Mesodermal cell (in vitro differentiated cells): ENCODE measurements around the gene ABL1.

Experiments
- H3K27ac ChIP-seq: 2 replicates; pipeline ENCODE4 v1.7.0; 2013; ENCODE audit warnings: mild to moderate bottlenecking, low read depth, low read length, moderate library complexity; ENCODE audit not compliant: severe bottlenecking
- H3K36me3 ChIP-seq: 2 replicates; pipeline ENCODE4 v1.7.1; 2013; ENCODE audit warnings: mild to moderate bottlenecking, low read length, moderate library complexity; ENCODE audit not compliant: control insufficient read depth, insufficient read depth
- H3K4me1 ChIP-seq: one replicate; pipeline ENCODE4 v1.7.1; 2013; ENCODE audit warnings: mild to moderate bottlenecking, low read length; ENCODE audit not compliant: insufficient read depth, control insufficient read depth, poor library complexity, severe bottlenecking
- H3K4me3 ChIP-seq: 2 replicates; pipeline ENCODE4 v1.7.0; 2013; ENCODE audit warnings: low read length, control low read depth, mild to moderate bottlenecking; ENCODE audit not compliant: insufficient read depth, poor library complexity, severe bottlenecking; ENCODE audit errors: extremely low read depth
- H3K9me3 ChIP-seq: 2 replicates; pipeline ENCODE4 v1.7.1; 2013; ENCODE audit warnings: mild to moderate bottlenecking, low read length, moderate library complexity; ENCODE audit not compliant: control insufficient read depth
- WGBS, 2 experiments: methylation state at CpG; one replicate each; pipeline ENCODE4 v1.1.5; 2013; ENCODE audit warnings: missing lambda C conversion rate in 2 of 2; ENCODE audit not compliant: insufficient coverage in 2 of 2; 5-methylcytosine and 5-hydroxymethylcytosine counted together

ABL1 gene

GRCh38 chr9:130854092-130854491 is 19.0 kb downstream of the ABL1 start:
- 88 to 98% methylated on average over 5 to 6 of the region's 8 CpGs for WGBS, 2 experiments
- peaks cover 18% of the 10 kb centered on the region for H3K4me1 ChIP-seq
- peak overlapping the region; percentile 4 for H3K27ac ChIP-seq
- peaks cover 63% of the 10 kb centered on the region for H3K36me3 ChIP-seq
- no peak overlapping the region for H3K4me3 ChIP-seq
- H3K9me3 ChIP-seq, result no peaks in the 10 kb centered on the region

GRCh38 chr9:130854835-130855234 is 19.8 kb downstream of the ABL1 start:
- Histone ChIP-seq H3K36me3 (peaks cover 62% of the 10 kb centered on the region), H3K27ac (no peak overlapping the region)
- WGBS, 2 experiments, result 95 to 96% methylated on average over 8 to 9 of the region's 9 CpGs

GRCh38 chr9:130856474-130856873 is 21.4 kb downstream of the ABL1 start:
- H3K9me3 ChIP-seq, result no peaks in the 10 kb centered on the region
- no peak overlapping the region for H3K4me3 ChIP-seq
- H3K27ac ChIP-seq, result no peak overlapping the region
- H3K36me3 ChIP-seq, result peaks cover 68% of the 10 kb centered on the region
- WGBS, 2 experiments, result 94 to 97% methylated on average over 6 of the region's 8 CpGs
- H3K4me1 ChIP-seq, result peaks cover 40% of the 10 kb centered on the region

More at GRCh38 chr9:130854835-130855234, 19.8 kb downstream of the ABL1 start:
- H3K9me3 ChIP-seq, result no peaks in the 10 kb centered on the region
- no peak overlapping the region for H3K4me3 ChIP-seq
- H3K4me1 ChIP-seq, result peaks cover 25% of the 10 kb centered on the region

- H3K27ac ChIP-seq, result peak overlapping the region; percentile 93
- peaks cover 47% of the 10 kb centered on the region for H3K4me1 ChIP-seq
- WGBS, 2 experiments, result 84 to 90% methylated on average over 19 of the region's 22 CpGs
These were observed 23.0 kb downstream of the ABL1 start for GRCh38 chr9:130857864-130858738.

GRCh38 chr9:130858739-130859705 is 24.0 kb downstream of the ABL1 start:
- Histone ChIP-seq H3K27ac (peak overlapping the region; percentile 93), H3K36me3 (peaks cover 78% of the 10 kb centered on the region), H3K9me3 (no peaks in the 10 kb centered on the region), H3K4me1 (peaks cover 50% of the 10 kb centered on the region), H3K4me3 (no peak overlapping the region)
- 90 to 92% methylated on average over 11 to 15 of the region's 20 CpGs for WGBS, 2 experiments

More at GRCh38 chr9:130857864-130858738, 23.0 kb downstream of the ABL1 start:
- Histone ChIP-seq H3K36me3 (peaks cover 77% of the 10 kb centered on the region), H3K9me3 (no peaks in the 10 kb centered on the region), H3K4me3 (no peak overlapping the region)

- H3K9me3 ChIP-seq, result no peaks in the 10 kb centered on the region
- no peak overlapping the region for H3K4me3 ChIP-seq
- H3K27ac ChIP-seq, result peak overlapping the region; percentile 86
- peaks cover 50% of the 10 kb centered on the region for H3K4me1 ChIP-seq
- WGBS, 2 experiments, result 85 to 90% methylated on average over 23 to 27 of the region's 28 CpGs
- H3K36me3 ChIP-seq, result peaks cover 76% of the 10 kb centered on the region
These were observed 25.6 kb downstream of the ABL1 start for GRCh38 chr9:130860458-130861316.

- Histone ChIP-seq H3K4me1 (peaks cover 50% of the 10 kb centered on the region), H3K9me3 (no peaks in the 10 kb centered on the region), H3K27ac (peak overlapping the region; percentile 86), H3K36me3 (peaks cover 72% of the 10 kb centered on the region), H3K4me3 (no peak overlapping the region)
- WGBS, 2 experiments, result 100% methylated on average over 1 to 4 of the region's 8 CpGs
These were observed 26.5 kb downstream of the ABL1 start for GRCh38 chr9:130861372-130862180.

- H3K4me1 ChIP-seq, result peaks cover 50% of the 10 kb centered on the region
These were observed 27.2 kb downstream of the ABL1 start for GRCh38 chr9:130862217-130862616.

GRCh38 chr9:130862747-130863146 is 27.7 kb downstream of the ABL1 start:
- WGBS, 2 experiments, result 96 to 98% methylated on average over 23 of the region's 23 CpGs
- Histone ChIP-seq H3K4me3 (no peak overlapping the region), H3K4me1 (peaks cover 46% of the 10 kb centered on the region), H3K36me3 (peaks cover 77% of the 10 kb centered on the region), H3K27ac (no peak overlapping the region), H3K9me3 (no peaks in the 10 kb centered on the region)

More at GRCh38 chr9:130862217-130862616, 27.2 kb downstream of the ABL1 start:
- 90 to 97% methylated on average over 8 of the region's 8 CpGs for WGBS, 2 experiments
- Histone ChIP-seq H3K36me3 (peaks cover 72% of the 10 kb centered on the region), H3K27ac (no peak overlapping the region), H3K9me3 (no peaks in the 10 kb centered on the region), H3K4me3 (no peak overlapping the region)
